A549 (cell line): ENCODE results near the gene APLP2. TPM values are rescaled to one million over a fixed set of nuclear protein-coding genes. Genes with fewer than 3 reads are reported as not detected.

Source experiments
- ATAC-seq, 2 experiments: fragments of 200-7000 bp in 1 of 2; fragments of >200 bp in 1 of 2; cut with Nextera tagmentation in 1 of 2; cut with Tn5 transposase in 1 of 2; 3 replicates each; pipeline versions ENCODE4 v1.8.0 to v1.9.1; 2018 to 2020; ENCODE audit warnings: mild to moderate bottlenecking in 1 of 2, moderate library complexity in 1 of 2
- CTCF ChIA-PET: fragments of 300-600 bp; sonication (Branson Sonifier 250); formaldehyde crosslinking; extraction: SDS; loops from one replicate; lab custom pipeline; 2021; ENCODE audit warnings: antibody characterized with exemption, inconsistent platforms; lab: Yijun Ruan, JAX
- POLR2A ChIA-PET: fragments of 350-600 bp; formaldehyde crosslinking; extraction: SDS; loops from one replicate; lab custom pipeline; 2021; ENCODE audit warnings: antibody characterized with exemption, inconsistent platforms; lab: Yijun Ruan, JAX
- DNase-seq, 2 experiments: peaks; one replicate each; pipeline versions ENCODE4 v3.0.0 to v3.0.0-alpha.2; 2011 to 2016; ENCODE audit warnings: low read depth in 1 of 2, low spot score in 1 of 2
- FAIRE-seq: peaks from 2 replicates; lab custom pipeline; 2011; peaks lifted over from hg19 to GRCh38; lab: Jason Lieb, UNC
- H3K27ac ChIP-seq, 2 experiments: fragments of >200 bp; sonication (Bioruptor Twin); formaldehyde crosslinking; 3 replicates each; pipeline ENCODE4 v1.5.1; 2016 to 2017
- H3K4me1 ChIP-seq: fragments of >200 bp; sonication (Bioruptor Twin); formaldehyde crosslinking; 3 replicates; pipeline ENCODE4 v1.6.1; 2016
- H3K4me2 ChIP-seq: fragments of >200 bp; sonication (Bioruptor Twin); formaldehyde crosslinking; 3 replicates; pipeline ENCODE4 v1.6.1; 2016
- H3K4me3 ChIP-seq: fragments of >200 bp; sonication (Bioruptor Twin); formaldehyde crosslinking; 3 replicates; pipeline ENCODE4 v1.5.1; 2016
- H3K9me3 ChIP-seq: fragments of >200 bp; sonication (Bioruptor Twin); formaldehyde crosslinking; 3 replicates; pipeline ENCODE4 v1.6.1; 2016
- EHF ChIP-seq: fragments of 250-450 bp; sonication (Bioruptor Pico); IDR thresholded peaks from 2 replicates; pipeline ENCODE4 v1.5.0; 2020; ENCODE audit warnings: mild to moderate bottlenecking
- EP300 ChIP-seq, 2 experiments: fragments of >200 bp; sonication (Bioruptor Twin); formaldehyde crosslinking; IDR thresholded peaks; 2 replicates in 1 of 2; 3 replicates in 1 of 2; pipeline ENCODE4 v1.6.1; 2016 to 2017
- FOXS1 ChIP-seq: fragments of 250-450 bp; sonication (Bioruptor Pico); IDR thresholded peaks from 2 replicates; pipeline ENCODE4 v1.5.0; 2020; ENCODE audit warnings: mild to moderate bottlenecking, moderate library complexity
- GATA3 ChIP-seq: IDR thresholded peaks from 2 replicates; pipeline ENCODE4 v1.6.1; 2012; ENCODE audit warnings: borderline replicate concordance
- HDAC2 ChIP-seq: fragments of 200-600 bp; sonication (generic); IDR thresholded peaks from 2 replicates; pipeline ENCODE4 v1.6.1; 2016
- HOXA7 ChIP-seq: fragments of 250-450 bp; sonication (Bioruptor Pico); IDR thresholded peaks from 2 replicates; pipeline ENCODE4 v1.5.0; 2020; ENCODE audit warnings: mild to moderate bottlenecking, moderate library complexity
- HOXB13 ChIP-seq: fragments of 250-450 bp; sonication (Bioruptor Pico); IDR thresholded peaks from 2 replicates; pipeline ENCODE4 v1.5.0; 2020; ENCODE audit warnings: low read depth, mild to moderate bottlenecking, moderate library complexity
- JUN ChIP-seq, 2 experiments: fragments of >200 bp; sonication (Bioruptor Twin); formaldehyde crosslinking; IDR thresholded peaks; 2 replicates in 1 of 2; 3 replicates in 1 of 2; pipeline ENCODE4 v1.6.1; 2016 to 2017
- MAFK ChIP-seq: fragments of 450-650 bp; IDR thresholded peaks from 2 replicates; pipeline ENCODE4 v1.6.1; 2014; ENCODE audit not compliant: partially characterized antibody
- NPAS2 ChIP-seq: fragments of 250-450 bp; sonication (Bioruptor Pico); IDR thresholded peaks from 2 replicates; pipeline ENCODE4 v1.8.0; 2022; ENCODE audit warnings: mild to moderate bottlenecking, moderate library complexity, borderline replicate concordance
- NR3C1 ChIP-seq: fragments of >200 bp; sonication (Bioruptor Twin); formaldehyde crosslinking; IDR thresholded peaks from 3 replicates; pipeline ENCODE4 v1.6.1; 2017
- PHF8 ChIP-seq: fragments of 200-600 bp; sonication (generic); IDR thresholded peaks from 2 replicates; pipeline ENCODE4 v1.6.1; 2016; ENCODE audit warnings: low read depth, mild to moderate bottlenecking, antibody characterized with exemption, moderate library complexity, borderline replicate concordance
- POLR2AphosphoS2 ChIP-seq: conservative IDR thresholded peaks from 2 replicates; pipeline ENCODE4 v1.6.1; 2012; ENCODE audit warnings: low read length, improper control_type of control experiment, inconsistent platforms
- RAD21 ChIP-seq, 2 experiments: fragments of >200 bp in 1 of 2; sonication (Bioruptor Twin) in 1 of 2; formaldehyde crosslinking in 1 of 2; IDR thresholded peaks in 1 of 2; conservative IDR thresholded peaks in 1 of 2; 2 replicates in 1 of 2; 3 replicates in 1 of 2; pipeline ENCODE4 v1.6.1; 2012 to 2018; ENCODE audit warnings: inconsistent platforms in 1 of 2
- RARB ChIP-seq: fragments of 250-450 bp; sonication (Bioruptor Pico); IDR thresholded peaks from 2 replicates; pipeline ENCODE4 v1.8.0; 2021; ENCODE audit warnings: mild to moderate bottlenecking, moderate library complexity
- RNF2 ChIP-seq: fragments of 200-600 bp; sonication (generic); IDR thresholded peaks from 2 replicates; pipeline ENCODE4 v1.6.1; 2016; ENCODE audit warnings: low read depth, mild to moderate bottlenecking, antibody characterized with exemption, moderate library complexity, borderline replicate concordance
- SREBF2 ChIP-seq: fragments of 450-650 bp; IDR thresholded peaks from 2 replicates; pipeline ENCODE4 v1.6.1; 2014; ENCODE audit warnings: mild to moderate bottlenecking, moderate library complexity
- ZFP36 ChIP-seq: fragments of 450-650 bp; IDR thresholded peaks from 2 replicates; pipeline ENCODE4 v1.6.1; 2014; ENCODE audit warnings: borderline replicate concordance; ENCODE audit not compliant: partially characterized antibody
- WGBS: methylation state at CpG from one replicate; pipeline ENCODE4 v1.1.6; 2017; ENCODE audit errors: missing lambda C conversion rate; 5-methylcytosine and 5-hydroxymethylcytosine counted together
- polyA plus RNA-seq, 4 experiments: library from polyadenylated mRNA; depleted of rRNA in 3 of 4; stranded (reverse); fragments of >200 nt; fragmentation: RNase III in 1 of 4; extraction: RNeasy Plus Mini Kit Qiagen cat#74134 plus additional on column Dnase treatment in 1 of 4; gene quantifications; 2 replicates in 3 of 4; 3 replicates in 1 of 4; pipeline ENCODE4 v1.2.3, GENCODE V29; 2011 to 2017
- TF ChIP-seq, protein P1 (sequence below): fragments of 150-350 bp; IDR thresholded peaks from 2 replicates; pipeline ENCODE4 v1.6.1; 2014; ENCODE audit warnings: low read depth, mild to moderate bottlenecking, low read length
- TF ChIP-seq, protein P2 (sequence below): IDR thresholded peaks from 2 replicates; pipeline ENCODE4 v1.6.1; 2012
- TF ChIP-seq, protein P3 (sequence below): fragments of >200 bp; sonication (Bioruptor Twin); formaldehyde crosslinking; IDR thresholded peaks from 2 replicates; pipeline ENCODE4 v1.6.1; 2016

APLP2 gene
- polyA plus RNA-seq, 2 of the 4 experiments (the other 2 are of a cell fraction): 166 to 203 TPM

DNA sequence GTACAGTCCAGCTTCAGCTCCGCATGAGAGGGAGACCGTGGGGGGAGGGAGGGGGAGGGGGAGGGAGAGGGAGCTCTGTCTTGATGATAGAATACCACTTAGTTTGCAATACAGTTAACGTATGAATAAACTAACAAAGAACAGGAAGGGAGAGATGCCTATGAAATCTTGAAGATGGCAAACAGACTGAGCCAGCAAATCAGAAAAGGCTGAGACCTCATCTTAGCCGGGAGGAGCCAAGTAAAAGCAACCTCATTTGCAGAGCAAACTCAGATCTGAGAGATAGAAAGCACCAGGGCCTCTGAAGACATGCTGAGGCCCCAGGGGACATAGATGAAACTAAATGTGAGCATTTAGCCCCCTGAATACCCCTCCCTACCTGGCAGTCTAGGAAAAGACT is 23.0 kb downstream of the APLP2 start:
- H3K4me3 ChIP-seq: no peak overlapping the region
- ATAC-seq (no peak), FAIRE-seq (no peak), DNase-seq (no peak)
- no peak overlapping the region for H3K27ac ChIP-seq
- 92% methylated on average over 2 of the region's 4 CpGs for WGBS
- H3K4me2 ChIP-seq: no peak overlapping the region
- POLR2A ChIA-PET: no interaction called here
- no peaks in the 10 kb centered on the region for H3K9me3 ChIP-seq
- TF ChIP-seq GATA3 (no peak), RAD21 (conservative IDR thresholded peaks at IDR 0.05 in 1 of 2, IDR thresholded peaks at IDR 0.05 in 1 of 2) (no peak), NR3C1 (no peak), EP300 (IDR thresholded peaks at IDR 0.05) (no peak), RARB (CRISPR knock-in tag) (no peak), MAFK (no peak), ZFP36 (no peak), SREBF2 (no peak), RNF2 (no peak), FOXS1 (CRISPR knock-in tag) (no peak), HOXA7 (CRISPR knock-in tag) (no peak)
- TF ChIP-seq, protein P1, sequence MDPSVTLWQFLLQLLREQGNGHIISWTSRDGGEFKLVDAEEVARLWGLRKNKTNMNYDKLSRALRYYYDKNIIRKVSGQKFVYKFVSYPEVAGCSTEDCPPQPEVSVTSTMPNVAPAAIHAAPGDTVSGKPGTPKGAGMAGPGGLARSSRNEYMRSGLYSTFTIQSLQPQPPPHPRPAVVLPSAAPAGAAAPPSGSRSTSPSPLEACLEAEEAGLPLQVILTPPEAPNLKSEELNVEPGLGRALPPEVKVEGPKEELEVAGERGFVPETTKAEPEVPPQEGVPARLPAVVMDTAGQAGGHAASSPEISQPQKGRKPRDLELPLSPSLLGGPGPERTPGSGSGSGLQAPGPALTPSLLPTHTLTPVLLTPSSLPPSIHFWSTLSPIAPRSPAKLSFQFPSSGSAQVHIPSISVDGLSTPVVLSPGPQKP: no peak
- CTCF ChIA-PET: no interaction called here
- peaks cover 10% of the 10 kb centered on the region for H3K4me1 ChIP-seq

DNA sequence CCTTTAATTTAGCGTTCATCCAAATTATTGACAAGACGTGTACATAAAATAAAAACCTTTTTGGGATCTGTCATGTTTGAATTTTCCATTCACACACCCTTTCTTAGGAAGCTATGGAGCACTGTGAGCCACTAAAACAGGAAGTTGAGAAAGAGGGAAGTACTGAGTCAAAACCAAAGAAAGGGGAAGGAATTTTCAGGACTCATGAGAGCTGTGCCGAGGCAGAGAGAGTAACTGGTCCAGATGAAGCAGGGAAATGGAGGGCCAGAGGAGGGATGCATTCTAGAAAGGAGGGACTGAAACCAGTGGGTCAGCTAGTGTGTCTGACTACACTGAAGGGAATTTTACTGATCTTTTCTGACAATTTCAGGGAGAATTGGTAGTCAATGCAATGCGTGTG is 24.9 kb downstream of the APLP2 start:
- ChIA-PET CTCF (no interaction called here), POLR2A (no interaction called here)
- ATAC-seq (no peak), FAIRE-seq (no peak), DNase-seq (no peak)
- Histone ChIP-seq H3K27ac (no peak overlapping the region), H3K4me2 (no peak overlapping the region), H3K4me1 (peaks cover 3% of the 10 kb centered on the region), H3K4me3 (no peak overlapping the region), H3K9me3 (no peaks in the 10 kb centered on the region)
- 91% methylated on average over 4 of the region's 4 CpGs for WGBS
- no peak for TF ChIP-seq NPAS2
- TF ChIP-seq, protein P2, sequence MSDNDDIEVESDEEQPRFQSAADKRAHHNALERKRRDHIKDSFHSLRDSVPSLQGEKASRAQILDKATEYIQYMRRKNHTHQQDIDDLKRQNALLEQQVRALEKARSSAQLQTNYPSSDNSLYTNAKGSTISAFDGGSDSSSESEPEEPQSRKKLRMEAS: no peak
- no peak for TF ChIP-seq POLR2AphosphoS2

DNA sequence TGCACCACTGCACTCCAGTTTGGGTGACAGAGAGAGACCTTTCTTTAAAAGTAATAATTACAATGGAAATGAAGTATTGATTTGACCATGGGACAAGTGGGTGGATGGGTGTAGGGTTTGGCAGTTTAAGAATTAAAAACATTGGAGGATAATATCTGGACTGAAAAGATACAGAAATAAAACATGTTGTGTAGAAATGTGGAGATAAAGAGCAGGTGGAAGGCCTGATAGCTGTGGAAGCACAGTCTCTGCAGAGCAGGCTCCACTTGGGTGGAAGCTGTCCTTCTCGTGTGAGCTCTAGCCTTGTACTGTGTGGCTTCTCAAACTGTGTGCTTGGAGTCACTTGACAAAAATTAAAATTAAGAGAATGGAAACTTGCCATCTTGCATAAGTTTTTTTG is 25.6 kb downstream of the APLP2 start:
- FAIRE-seq (no peak), ATAC-seq (no peak), DNase-seq (no peak)
- POLR2A ChIA-PET: no interaction called here
- H3K4me1 ChIP-seq: no peaks in the 10 kb centered on the region; the same call in 2 of the 3 replicates
- no peak for TF ChIP-seq EHF (CRISPR knock-in tag)
- TF ChIP-seq JUN (IDR thresholded peaks at IDR 0.05): no peak
- TF ChIP-seq HOXB13 (CRISPR knock-in tag): no peak
- H3K9me3 ChIP-seq: no peaks in the 10 kb centered on the region
- H3K4me3 ChIP-seq: no peak overlapping the region
- CTCF ChIA-PET: no interaction called here
- 64% methylated on average over 1 of the region's 1 CpG for WGBS
- no peak overlapping the region for H3K27ac ChIP-seq
- H3K4me2 ChIP-seq: no peak overlapping the region

DNA sequence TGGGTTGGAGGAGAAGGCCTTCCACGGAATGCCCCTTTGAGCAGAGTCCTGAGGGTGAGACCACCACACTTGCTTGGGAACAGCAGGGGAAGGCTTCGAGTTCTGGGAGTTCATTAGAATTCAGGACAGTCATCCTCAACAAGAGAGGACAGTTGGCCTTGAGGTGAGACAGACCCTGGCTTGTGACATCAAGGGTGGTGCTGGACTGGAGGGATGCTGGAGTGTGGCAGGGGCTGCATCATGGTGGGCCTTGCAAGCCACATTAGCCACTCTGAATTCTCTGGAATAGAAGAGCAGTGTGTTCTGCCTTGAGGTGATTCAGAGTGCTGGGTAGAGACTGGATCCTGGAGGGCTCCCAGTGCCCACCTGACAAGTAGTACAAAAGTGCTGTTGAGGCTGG is 26.3 kb downstream of the APLP2 start:
- Histone ChIP-seq H3K4me2 (no peak overlapping the region), H3K9me3 (no peaks in the 10 kb centered on the region), H3K4me1 (no peaks in the 10 kb centered on the region; the same call in 2 of the 3 replicates), H3K4me3 (no peak overlapping the region), H3K27ac (no peak overlapping the region)
- ATAC-seq (no peak), FAIRE-seq (no peak), DNase-seq (no peak)
- 93% methylated on average over 2 of the region's 2 CpGs for WGBS
- ChIA-PET CTCF (no interaction called here), POLR2A (no interaction called here)
- TF ChIP-seq PHF8 (no peak), NPAS2 (no peak), HOXA7 (CRISPR knock-in tag) (no peak), HDAC2 (no peak)
- TF ChIP-seq, protein P3, sequence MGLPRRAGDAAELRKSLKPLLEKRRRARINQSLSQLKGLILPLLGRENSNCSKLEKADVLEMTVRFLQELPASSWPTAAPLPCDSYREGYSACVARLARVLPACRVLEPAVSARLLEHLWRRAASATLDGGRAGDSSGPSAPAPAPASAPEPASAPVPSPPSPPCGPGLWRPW: no peak
